HG03045 (cell line): ENCODE measurements around the gene GPR108.

Experiments
- ATAC-seq: cut with Tn5 transposase; IDR thresholded peaks from one replicate; pipeline ENCODE4 v1.9.1; 2021; ENCODE audit warnings: mild to moderate bottlenecking, moderate library complexity; ENCODE audit not compliant: unreplicated experiment

Gene GPR108

GRCh38 chr19:6682607-6683128 lies 54.7 kb downstream of the GPR108 start:
- ATAC-seq: no peak

GRCh38 chr19:6680141-6680540 lies 57.2 kb downstream of the GPR108 start:
- ATAC-seq: no peak
